GM12878 (cell line): Measurements from ENCODE around the gene USP10. TPM values are rescaled to one million over a fixed set of nuclear protein-coding genes. Genes with fewer than 3 reads are reported as not detected.

Source experiments
- ATAC-seq: fragments of 200-7000 bp; cut with Tn5 transposase; 3 replicates; pipeline ENCODE4 v1.9.1; 2020; ENCODE audit warnings: mild to moderate bottlenecking, moderate library complexity
- BruUV-seq: library from RNA; stranded (reverse); fragments of 400-500 nt; replicated peaks from 2 replicates; lab custom pipeline; 2021; lab: Mats Ljungman, UMichigan
- CTCF ChIA-PET: fragments of 300-600 bp; sonication (Branson Sonifier 250); formaldehyde crosslinking; extraction: SDS; loops from one replicate; lab custom pipeline; 2021; ENCODE audit warnings: inconsistent platforms; lab: Yijun Ruan, JAX
- POLR2A ChIA-PET: fragments of 350-600 bp; formaldehyde crosslinking; extraction: SDS; loops from one replicate; lab custom pipeline; 2021; ENCODE audit warnings: inconsistent platforms; lab: Charles Lee
- RAD21 ChIA-PET: fragments of 300-600 bp; sonication (Branson Sonifier 250); formaldehyde crosslinking; loops from one replicate; lab custom pipeline; 2023; ENCODE audit warnings: antibody characterized with exemption; ENCODE audit not compliant: unreplicated experiment; lab: Charles Lee
- SMC1A ChIA-PET: fragments of 300-600 bp; sonication (Branson Sonifier 250); formaldehyde crosslinking; loops from one replicate; lab custom pipeline; 2023; ENCODE audit not compliant: unreplicated experiment, uncharacterized antibody; lab: Charles Lee
- DNase-seq: peaks from one replicate; pipeline ENCODE4 v3.0.0-alpha.2; 2011; ENCODE audit warnings: low read depth, low spot score
- FAIRE-seq: peaks from 3 replicates; lab custom pipeline; 2011; peaks lifted over from hg19 to GRCh38; lab: Jason Lieb, UNC
- H2AFZ ChIP-seq: 2 replicates; pipeline ENCODE4 v1.6.0; 2011; ENCODE audit warnings: low read depth, low read length, control low read depth; ENCODE audit not compliant: control insufficient read depth
- H3K27ac ChIP-seq: 2 replicates; pipeline ENCODE4 v1.5.1; 2011; ENCODE audit warnings: control low read depth; ENCODE audit not compliant: control insufficient read depth, insufficient read depth
- H3K27me3 ChIP-seq, 2 experiments: replicated peaks in 1 of 2; 2 replicates each; pipeline versions ENCODE4 v1.6.0 to v1.6.1; 2011; ENCODE audit warnings: low read length in 1 of 2; ENCODE audit not compliant: control insufficient read depth in 2 of 2, insufficient read depth in 2 of 2
- H3K36me3 ChIP-seq, 2 experiments: 2 replicates each; pipeline ENCODE4 v1.5.1; 2011; ENCODE audit warnings: low read length in 1 of 2; ENCODE audit not compliant: control insufficient read depth in 2 of 2, insufficient read depth in 2 of 2
- H3K4me1 ChIP-seq: 2 replicates; pipeline ENCODE4 v1.6.1; 2011; ENCODE audit warnings: mild to moderate bottlenecking, low read length, moderate library complexity, mixed read lengths; ENCODE audit not compliant: control insufficient read depth, insufficient read depth
- H3K4me2 ChIP-seq: 2 replicates; pipeline ENCODE4 v1.6.0; 2011; ENCODE audit warnings: control low read depth; ENCODE audit not compliant: control insufficient read depth, insufficient read depth
- H3K4me3 ChIP-seq: fragments of 200-600 bp; sonication (generic); 2 replicates; pipeline ENCODE4 v1.5.1; 2016
- H3K79me2 ChIP-seq: 2 replicates; pipeline ENCODE4 v1.6.0; 2011; ENCODE audit warnings: low read length; ENCODE audit not compliant: control insufficient read depth, insufficient read depth
- H3K9ac ChIP-seq: 2 replicates; pipeline ENCODE4 v1.8.0; 2011; ENCODE audit warnings: low read length, control low read depth, mixed read lengths; ENCODE audit not compliant: control insufficient read depth, insufficient read depth
- H3K9me3 ChIP-seq: replicated peaks from 3 replicates; pipeline ENCODE4 v1.5.1; 2011; ENCODE audit warnings: mild to moderate bottlenecking, low read length; ENCODE audit not compliant: control insufficient read depth, insufficient read depth
- H4K20me1 ChIP-seq: 2 replicates; pipeline ENCODE4 v1.6.0; 2011; ENCODE audit not compliant: control insufficient read depth, insufficient read depth
- NRF1 ChIP-seq: conservative IDR thresholded peaks from 2 replicates; pipeline ENCODE4 v1.6.1; 2011; ENCODE audit warnings: mild to moderate bottlenecking, low read depth, low read length, improper control_type of control experiment
- PAX5 ChIP-seq: IDR thresholded peaks from 2 replicates; pipeline ENCODE4 v1.6.1; 2011; ENCODE audit warnings: low read depth, low read length, borderline replicate concordance
- ZNF687 ChIP-seq: fragments of 450-650 bp; IDR thresholded peaks from 2 replicates; pipeline ENCODE4 v1.6.1; 2017; ENCODE audit warnings: mild to moderate bottlenecking, moderate library complexity
- WGBS: methylation state at CpG from one replicate; pipeline ENCODE4 v1.1.6; 2016; ENCODE audit warnings: low lambda C conversion rate; ENCODE audit not compliant: insufficient replicate concordance, insufficient coverage; ENCODE audit errors: missing lambda C conversion rate; 5-methylcytosine and 5-hydroxymethylcytosine counted together
- in situ Hi-C: fragments of 300-500 bp; cut with MboI; formaldehyde crosslinking; loops from 9 replicates; pipeline ENCODE4 v1.14.3; 2018; ENCODE audit warnings: mixed read lengths
- intact Hi-C: fragments of 100-400 bp; cut with micrococcal nuclease; formaldehyde crosslinking; loops from one replicate; pipeline ENCODE4 v1.14.2; 2022; ENCODE audit not compliant: unreplicated experiment
- polyA plus RNA-seq, 11 experiments: library from polyadenylated mRNA; depleted of rRNA in 4 of 11; unstranded in 6 of 11; stranded (reverse) in 5 of 11; fragments of >200 nt; fragmentation: Nextera tagmentation in 4 of 11; fragmentation: Illumina TruSeq in 1 of 11; extraction: Ambion mirVana in 4 of 11; extraction: Trizol in 1 of 11; gene quantifications; 1 replicate in 1 of 11; 2 replicates in 10 of 11; pipeline versions ENCODE4 v1.2.1 to v1.2.3, GENCODE V29; 2011 to 2016; ENCODE audit warnings: inconsistent platforms in 2 of 11, missing spikeins in 2 of 11, low read depth in 1 of 11
- total RNA-seq, 4 experiments: library from RNA; depleted of rRNA in 3 of 4; stranded (reverse); fragments of >200 nt in 3 of 4; fragmentation: Illumina TruSeq in 1 of 4; extraction: Trizol in 1 of 4; gene quantifications; 2 replicates each; pipeline versions ENCODE4 v1.2.1 to v1.2.3, GENCODE V29; 2013 to 2021
- TF ChIP-seq, protein P1 (sequence below): IDR thresholded peaks from 2 replicates; pipeline ENCODE4 v1.6.1; 2012; ENCODE audit warnings: improper control_type of control experiment, low read depth, low read length; ENCODE audit not compliant: insufficient replicate concordance
- TF ChIP-seq, protein P2 (sequence below): fragments of 450-650 bp; IDR thresholded peaks from 2 replicates; pipeline ENCODE4 v1.6.1; 2017; ENCODE audit warnings: low read depth, mild to moderate bottlenecking, moderate library complexity

The USP10 gene
- total and polyA plus RNA-seq, 10 of the 15 experiments (the other 5 are each of a cell fraction or from before 2014, with no cell fraction given), result 46.1 to 160 (median 105) TPM

GRCh38 chr16:84690088-84690819 is 9.5 kb upstream of the USP10 start (continued):
- TF ChIP-seq, protein P1, sequence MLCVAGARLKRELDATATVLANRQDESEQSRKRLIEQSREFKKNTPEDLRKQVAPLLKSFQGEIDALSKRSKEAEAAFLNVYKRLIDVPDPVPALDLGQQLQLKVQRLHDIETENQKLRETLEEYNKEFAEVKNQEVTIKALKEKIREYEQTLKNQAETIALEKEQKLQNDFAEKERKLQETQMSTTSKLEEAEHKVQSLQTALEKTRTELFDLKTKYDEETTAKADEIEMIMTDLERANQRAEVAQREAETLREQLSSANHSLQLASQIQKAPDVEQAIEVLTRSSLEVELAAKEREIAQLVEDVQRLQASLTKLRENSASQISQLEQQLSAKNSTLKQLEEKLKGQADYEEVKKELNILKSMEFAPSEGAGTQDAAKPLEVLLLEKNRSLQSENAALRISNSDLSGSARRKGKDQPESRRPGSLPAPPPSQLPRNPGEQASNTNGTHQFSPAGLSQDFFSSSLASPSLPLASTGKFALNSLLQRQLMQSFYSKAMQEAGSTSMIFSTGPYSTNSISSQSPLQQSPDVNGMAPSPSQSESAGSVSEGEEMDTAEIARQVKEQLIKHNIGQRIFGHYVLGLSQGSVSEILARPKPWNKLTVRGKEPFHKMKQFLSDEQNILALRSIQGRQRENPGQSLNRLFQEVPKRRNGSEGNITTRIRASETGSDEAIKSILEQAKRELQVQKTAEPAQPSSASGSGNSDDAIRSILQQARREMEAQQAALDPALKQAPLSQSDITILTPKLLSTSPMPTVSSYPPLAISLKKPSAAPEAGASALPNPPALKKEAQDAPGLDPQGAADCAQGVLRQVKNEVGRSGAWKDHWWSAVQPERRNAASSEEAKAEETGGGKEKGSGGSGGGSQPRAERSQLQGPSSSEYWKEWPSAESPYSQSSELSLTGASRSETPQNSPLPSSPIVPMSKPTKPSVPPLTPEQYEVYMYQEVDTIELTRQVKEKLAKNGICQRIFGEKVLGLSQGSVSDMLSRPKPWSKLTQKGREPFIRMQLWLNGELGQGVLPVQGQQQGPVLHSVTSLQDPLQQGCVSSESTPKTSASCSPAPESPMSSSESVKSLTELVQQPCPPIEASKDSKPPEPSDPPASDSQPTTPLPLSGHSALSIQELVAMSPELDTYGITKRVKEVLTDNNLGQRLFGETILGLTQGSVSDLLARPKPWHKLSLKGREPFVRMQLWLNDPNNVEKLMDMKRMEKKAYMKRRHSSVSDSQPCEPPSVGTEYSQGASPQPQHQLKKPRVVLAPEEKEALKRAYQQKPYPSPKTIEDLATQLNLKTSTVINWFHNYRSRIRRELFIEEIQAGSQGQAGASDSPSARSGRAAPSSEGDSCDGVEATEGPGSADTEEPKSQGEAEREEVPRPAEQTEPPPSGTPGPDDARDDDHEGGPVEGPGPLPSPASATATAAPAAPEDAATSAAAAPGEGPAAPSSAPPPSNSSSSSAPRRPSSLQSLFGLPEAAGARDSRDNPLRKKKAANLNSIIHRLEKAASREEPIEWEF, result no peak

GRCh38 chr16:84692451-84693214 is 7.2 kb upstream of the USP10 start:
- DNase-seq, result no peak
- POLR2A ChIA-PET, result interaction anchor here (0.6 kb wide), 1 partner anchor 13 kb away, joined by 3 read pairs; no protein-coding TSS in a partner anchor
- FAIRE-seq, result no peak
- H2AFZ ChIP-seq, result no peak overlapping the region
- no peak overlapping the region for H3K27ac ChIP-seq
- RAD21 ChIA-PET, result interaction anchor here (1.0 kb wide), 1 partner anchor 27 kb away, joined by 5 read pairs; no protein-coding TSS in a partner anchor
- H3K9me3 ChIP-seq, result no peaks in the 10 kb centered on the region; the same call in 2 of the 3 replicates
- no peaks in the 10 kb centered on the region for H3K36me3 ChIP-seq
- H3K27me3 ChIP-seq, result no peaks in the 10 kb centered on the region
- no peaks in the 10 kb centered on the region for H3K79me2 ChIP-seq
- WGBS, result 47% methylated on average over 6 of the region's 6 CpGs
- CTCF ChIA-PET, result interaction anchor here (1.6 to 3.1 kb wide), 4 partner anchors 20 to 70 kb away, joined by 4 to 19 read pairs (median 7); no protein-coding TSS in a partner anchor
- no peak overlapping the region for H3K4me2 ChIP-seq
- intact Hi-C loops, result no loop called here
- ATAC-seq, result no peak
- no peak overlapping the region for H3K4me3 ChIP-seq
- in situ Hi-C loops, result no loop called here
- SMC1A ChIA-PET, result interaction anchor here (0.7 kb wide), 1 partner anchor 29 kb away, joined by 3 read pairs; no protein-coding TSS in a partner anchor
- BruUV-seq, result no TSS peak
- no peak overlapping the region for H3K9ac ChIP-seq
- H3K4me1 ChIP-seq, result peaks cover 2% of the 10 kb centered on the region
- no peaks in the 10 kb centered on the region for H4K20me1 ChIP-seq
- TF ChIP-seq PAX5 (no peak), NRF1 (no peak), ZNF687 (no peak)
- TF ChIP-seq, protein P2, sequence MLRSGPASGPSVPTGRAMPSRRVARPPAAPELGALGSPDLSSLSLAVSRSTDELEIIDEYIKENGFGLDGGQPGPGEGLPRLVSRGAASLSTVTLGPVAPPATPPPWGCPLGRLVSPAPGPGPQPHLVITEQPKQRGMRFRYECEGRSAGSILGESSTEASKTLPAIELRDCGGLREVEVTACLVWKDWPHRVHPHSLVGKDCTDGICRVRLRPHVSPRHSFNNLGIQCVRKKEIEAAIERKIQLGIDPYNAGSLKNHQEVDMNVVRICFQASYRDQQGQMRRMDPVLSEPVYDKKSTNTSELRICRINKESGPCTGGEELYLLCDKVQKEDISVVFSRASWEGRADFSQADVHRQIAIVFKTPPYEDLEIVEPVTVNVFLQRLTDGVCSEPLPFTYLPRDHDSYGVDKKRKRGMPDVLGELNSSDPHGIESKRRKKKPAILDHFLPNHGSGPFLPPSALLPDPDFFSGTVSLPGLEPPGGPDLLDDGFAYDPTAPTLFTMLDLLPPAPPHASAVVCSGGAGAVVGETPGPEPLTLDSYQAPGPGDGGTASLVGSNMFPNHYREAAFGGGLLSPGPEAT, result no peak
